Pons (tissue), 1 donor: ENCODE results near the gene PRAMEF17.
"Not testable (repeated sequence)": the region's sequence is repeated elsewhere in the genome, so short reads cannot be mapped to it uniquely, and the experiment has no call there.

Experiments
- DNase-seq: peaks from one replicate; pipeline ENCODE4 v3.0.0-alpha.2; 2016; ENCODE audit warnings: low spot score

PRAMEF17 gene, protein sequence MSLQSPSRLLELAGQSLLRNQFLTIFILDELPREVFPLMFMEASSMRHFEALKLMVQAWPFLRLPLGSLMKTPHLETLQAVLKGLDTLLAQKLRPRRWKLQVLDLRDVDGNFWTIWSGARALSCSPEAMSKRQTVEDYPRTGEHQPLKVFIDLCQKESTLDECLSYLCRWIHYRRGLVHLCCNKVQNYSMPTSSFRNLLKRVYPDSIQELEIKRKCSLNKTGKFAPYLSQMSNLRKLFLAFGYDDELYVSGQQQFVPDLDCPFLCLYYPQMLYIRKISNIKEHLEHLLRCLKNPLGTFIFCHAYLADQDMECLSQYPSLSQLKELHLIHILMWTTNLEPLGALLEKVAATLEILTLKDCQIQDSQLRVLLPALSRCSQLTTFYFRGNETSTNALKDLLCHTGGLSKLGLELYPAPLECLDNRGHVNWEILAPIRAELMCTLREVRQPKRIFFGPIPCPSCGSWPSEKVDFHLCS

DNA sequence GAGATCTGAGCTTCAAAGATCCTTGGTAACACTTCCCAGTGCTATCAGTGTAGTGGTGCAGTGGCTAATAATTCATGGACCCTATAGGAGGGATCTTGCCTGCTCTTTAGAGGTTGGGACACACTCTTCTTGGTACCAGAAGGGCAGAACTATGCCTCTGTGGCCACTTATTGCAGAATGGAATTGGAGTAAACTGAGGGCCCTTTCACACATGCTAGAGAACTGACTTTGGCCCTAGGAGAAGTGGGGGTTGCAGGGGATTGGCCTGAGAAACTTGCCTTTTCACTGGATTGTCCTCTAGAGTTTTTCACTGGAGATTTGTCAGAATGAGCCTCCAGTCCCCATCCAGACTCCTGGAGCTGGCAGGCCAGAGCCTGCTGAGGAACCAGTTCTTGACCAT, at the start of gene PRAMEF17:
Gene PRAMEF17, plus strand, starts transcription at position 301 of the 400 bp plus-strand sequence. Its CDS starts 26 bp downstream, at position 327.
- DNase-seq, result not testable (repeated sequence)

DNA sequence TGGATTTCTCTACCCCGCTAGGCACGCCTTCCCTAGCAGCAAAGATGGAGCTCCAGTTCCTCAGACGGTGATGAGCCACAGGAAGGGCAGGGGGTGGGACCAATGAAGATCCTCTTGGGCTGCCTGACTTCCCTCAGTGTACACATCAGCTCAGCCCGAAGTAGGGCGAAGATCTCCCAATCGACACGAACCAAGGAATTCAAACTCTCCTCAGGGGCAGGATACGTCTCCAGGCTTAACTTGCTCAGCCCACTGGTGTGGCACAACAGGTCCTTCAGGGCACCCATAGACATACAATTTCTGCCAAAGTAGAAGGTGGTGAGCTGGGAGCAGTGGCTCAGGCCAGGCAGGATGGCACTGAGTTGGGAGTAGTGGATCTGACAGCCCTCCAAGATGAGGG, 46.9 kb upstream of the PRAMEF17 start:
- DNase-seq, result not testable (repeated sequence)

DNA sequence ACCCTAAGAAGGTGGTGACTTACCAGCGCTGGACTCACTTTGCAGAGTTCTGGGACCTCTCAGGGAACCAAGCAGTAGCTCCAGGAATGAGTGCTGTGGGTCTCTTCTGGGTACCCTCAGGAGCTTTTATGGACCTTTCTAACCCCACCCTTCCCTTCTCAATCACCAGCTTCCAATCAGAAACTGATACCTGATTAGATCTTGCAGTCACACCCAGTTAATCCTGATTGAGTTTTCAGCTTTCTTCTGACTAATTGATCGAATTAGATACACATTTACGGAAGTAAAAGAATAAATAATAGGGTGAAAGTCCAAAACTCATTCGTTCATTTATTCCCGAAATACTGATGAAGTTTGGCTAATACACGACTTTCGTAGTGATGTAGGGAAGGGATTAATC, 42.4 kb upstream of the PRAMEF17 start, which contains the start of gene PRAMEF14:
Gene PRAMEF14, minus strand, starts transcription at position 101 of the 400 bp plus-strand sequence. CDS start 1,820 bp downstream, outside the sequence.
- DNase-seq, result not testable (repeated sequence)

DNA sequence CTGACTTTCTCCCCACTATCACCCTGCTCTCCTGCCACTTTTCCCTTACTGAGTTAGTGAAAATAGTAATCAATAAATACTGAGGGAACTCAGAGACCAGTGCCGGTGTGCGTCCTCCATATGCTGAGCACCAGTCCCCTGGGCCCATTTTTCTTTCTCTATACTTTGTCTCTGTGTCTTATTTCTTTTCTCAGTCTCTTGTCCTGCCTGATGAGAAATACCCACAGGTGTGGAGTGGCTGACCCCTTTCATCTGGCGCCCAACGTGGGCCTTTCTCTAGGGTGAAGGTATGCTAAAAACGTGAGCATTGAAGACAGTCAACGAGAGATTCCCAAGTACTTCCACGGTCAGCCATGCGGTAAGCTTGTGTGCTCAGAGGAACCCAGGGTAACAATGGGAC, 36.0 kb upstream of the PRAMEF17 start:
- DNase-seq, result not testable (repeated sequence)

DNA sequence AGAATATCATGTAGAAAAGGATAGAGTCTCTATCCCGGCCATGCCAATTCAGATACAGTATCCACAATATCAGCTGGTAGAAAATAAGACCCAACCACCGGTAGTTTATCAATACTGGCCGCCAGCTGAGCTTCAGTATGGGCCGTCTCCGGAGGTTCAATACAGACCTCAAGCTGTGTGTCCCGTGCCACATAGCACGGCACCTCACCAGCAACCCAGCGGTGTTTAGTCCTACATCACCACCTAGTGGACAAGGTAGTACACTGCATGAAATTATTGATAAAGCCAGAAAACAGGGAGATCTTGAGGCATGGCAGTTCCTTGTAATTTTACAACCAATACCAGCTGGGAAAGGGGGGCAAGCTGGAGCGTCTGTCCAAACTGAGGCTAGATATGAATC, 35.0 kb upstream of the PRAMEF17 start:
- not testable (repeated sequence) for DNase-seq

DNA sequence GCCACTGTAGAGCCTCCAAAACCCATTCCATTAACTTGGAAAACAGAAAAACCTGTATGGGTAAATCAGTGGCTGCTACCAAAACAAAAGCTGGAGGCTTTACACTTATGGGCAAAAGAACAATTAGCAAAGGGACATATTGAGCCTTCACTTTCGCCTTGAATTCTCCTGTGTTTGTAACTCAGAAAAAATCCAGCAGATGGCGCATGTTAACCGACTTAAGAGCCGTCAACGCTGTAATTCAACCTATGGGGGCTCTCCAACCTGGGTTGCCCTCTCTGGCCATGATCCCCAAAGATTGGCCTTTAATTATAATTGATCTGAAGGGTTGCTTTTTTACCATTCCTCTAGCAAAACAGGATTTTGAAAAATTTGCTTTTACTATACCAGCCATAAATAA, 32.7 kb upstream of the PRAMEF17 start:
- peak; percentile 63 for DNase-seq

DNA sequence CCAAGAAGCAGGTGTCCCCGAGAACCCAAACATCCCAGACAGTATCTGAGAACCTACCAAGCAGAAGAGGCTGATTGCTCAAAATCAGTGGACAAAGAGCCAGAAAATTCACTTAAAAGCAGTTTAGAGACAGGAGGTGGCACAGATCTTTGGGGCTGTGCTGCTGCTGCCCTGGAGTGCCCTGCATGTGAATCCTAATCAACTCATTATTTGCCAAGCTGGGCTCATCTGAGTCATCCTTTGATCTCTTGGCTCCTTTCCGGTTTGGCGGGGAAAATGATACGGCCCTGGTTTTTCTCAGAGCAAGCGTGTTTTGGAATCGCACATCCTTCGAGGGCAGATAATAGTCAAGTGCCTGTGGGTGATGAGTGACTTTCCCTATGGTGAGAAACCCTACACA, 27.1 kb upstream of the PRAMEF17 start:
- not testable (repeated sequence) for DNase-seq

DNA sequence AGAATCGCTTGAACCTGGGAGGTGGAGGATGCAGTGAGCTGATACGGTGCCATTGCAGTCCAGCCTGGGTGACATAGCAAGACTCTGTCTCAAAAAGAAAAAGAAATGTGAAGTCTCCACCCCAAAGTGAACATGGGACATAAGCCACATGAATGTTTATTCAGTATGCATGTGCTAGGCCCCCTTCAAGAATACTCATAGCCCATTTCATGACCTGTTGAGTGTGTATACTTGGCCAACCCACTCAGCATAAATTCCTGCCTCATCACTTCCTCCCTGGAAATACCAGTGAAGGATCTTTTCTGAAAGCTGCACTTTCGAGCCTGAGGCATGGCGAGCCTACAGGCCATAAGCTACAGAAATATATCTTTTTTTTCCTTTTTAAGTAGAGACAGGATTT, 24.5 kb upstream of the PRAMEF17 start:
- not testable (repeated sequence) for DNase-seq

DNA sequence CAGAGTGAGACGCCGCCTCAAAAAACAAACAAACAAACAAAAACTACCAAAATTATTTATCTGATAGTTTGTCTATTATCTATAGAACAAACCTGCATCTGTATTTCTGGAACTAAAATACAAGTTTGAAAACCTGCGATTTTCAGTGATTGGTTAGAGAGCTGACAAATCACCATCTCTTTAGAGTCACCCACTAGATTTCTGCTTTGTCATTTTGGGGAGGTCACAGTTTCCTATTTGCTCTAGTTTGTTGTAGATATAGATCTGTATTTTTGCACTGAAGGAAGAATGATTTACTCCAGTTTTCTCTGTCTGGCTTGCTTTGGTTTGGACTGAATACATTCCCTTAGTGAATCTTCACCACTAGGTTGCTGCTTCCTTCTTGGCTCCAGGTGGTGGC, 22.9 kb upstream of the PRAMEF17 start:
- not testable (repeated sequence) for DNase-seq

DNA sequence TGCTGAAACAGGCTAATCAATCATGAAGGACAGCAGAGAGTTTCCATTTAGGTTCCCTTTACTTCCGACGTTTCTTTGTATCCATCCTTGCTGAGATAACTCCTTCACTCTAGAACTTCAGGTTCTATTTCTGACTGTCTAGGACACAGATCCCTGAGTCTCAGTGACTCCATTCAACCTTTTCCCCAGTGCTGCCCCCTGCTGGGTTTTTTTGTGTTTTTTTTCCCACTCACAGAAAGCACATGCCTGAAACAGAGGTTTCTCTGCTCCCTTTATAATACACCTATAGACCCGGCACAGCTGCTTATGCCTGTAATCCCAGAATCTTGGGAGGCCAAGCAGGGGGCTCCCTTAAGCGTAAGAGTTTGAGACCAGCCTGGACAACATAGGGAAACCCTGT, 20.9 kb upstream of the PRAMEF17 start:
- peak; percentile 6 for DNase-seq

DNA sequence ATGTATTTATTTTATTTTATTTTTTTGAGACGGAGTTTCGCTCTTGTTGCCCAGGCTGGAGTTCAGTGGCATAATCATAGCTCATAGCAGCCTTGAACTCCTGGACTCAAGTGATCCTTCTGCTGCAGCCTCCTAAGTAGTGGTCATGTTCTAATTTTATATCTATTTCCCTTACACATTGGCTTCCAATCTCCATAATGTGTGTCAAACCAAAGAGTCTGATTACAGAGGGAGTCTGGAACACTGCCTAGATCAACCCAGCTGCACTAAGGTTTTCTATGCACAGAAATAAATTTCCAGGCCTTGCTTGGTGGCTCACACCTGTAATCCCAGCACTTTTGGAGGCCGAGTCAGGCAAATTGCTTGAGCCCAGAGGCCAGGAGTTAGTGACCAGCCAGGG, 10.4 kb upstream of the PRAMEF17 start:
- DNase-seq, result not testable (repeated sequence)

DNA sequence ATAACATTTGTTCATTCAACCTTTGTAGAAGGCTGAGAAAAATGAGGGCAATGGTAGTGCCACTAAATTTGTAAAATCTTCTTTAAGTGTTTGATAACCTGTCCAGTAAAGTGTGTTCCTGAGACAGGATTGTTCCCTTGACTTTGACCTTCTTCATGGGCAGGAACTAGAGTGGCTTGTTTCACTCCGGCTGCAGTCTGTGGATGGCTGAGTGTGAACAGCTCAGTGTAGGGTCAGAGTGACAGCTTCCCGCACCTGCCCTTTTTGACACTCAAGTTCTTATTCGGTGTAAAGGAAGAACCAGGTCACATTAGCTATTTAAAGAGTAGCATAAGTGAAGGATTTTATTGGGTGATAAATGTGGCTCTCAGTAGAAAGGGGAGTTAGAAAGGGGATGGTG, 9.1 kb upstream of the PRAMEF17 start:
- DNase-seq, result not testable (repeated sequence)

DNA sequence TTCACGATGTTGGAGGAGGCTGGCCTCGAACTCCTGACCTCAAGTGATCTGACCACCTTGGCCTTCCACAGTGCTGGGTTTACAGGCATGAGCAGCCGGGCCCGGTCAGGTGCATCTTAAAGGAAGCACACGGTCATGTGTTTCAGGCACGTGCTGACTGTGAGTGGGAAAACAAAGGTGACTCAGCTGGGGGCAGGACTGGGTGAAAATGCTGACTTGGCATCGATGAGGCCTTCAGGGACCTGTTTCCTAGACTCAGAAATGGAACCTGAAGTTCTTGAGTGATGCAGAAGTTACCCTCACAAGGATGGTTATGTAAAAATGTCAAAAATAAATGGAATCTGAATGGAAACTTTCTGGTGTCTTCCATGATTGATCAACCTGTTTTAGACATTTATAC, 3.6 kb downstream of the PRAMEF17 start:
- not testable (repeated sequence) for DNase-seq

DNA sequence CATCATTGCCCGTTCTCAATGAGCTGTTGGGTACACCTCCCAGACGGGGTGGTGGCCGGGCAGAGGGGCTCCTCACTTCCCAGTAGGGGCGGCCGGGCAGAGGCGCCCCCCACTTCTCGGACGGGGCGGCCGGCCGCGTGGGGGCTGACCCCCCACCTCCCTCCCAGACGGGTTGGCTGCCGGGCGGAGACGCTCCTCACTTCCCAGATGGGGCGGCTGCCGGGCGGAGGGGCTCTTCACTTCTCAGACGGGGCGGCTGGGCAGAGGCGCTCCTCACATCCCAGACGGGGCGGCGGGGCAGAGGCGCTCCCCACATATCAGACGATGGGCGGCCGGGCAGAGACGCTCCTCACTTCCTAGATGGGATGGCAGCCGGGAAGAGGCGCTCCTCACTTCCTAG, 5.3 kb downstream of the PRAMEF17 start:
- DNase-seq, result not testable (repeated sequence)

DNA sequence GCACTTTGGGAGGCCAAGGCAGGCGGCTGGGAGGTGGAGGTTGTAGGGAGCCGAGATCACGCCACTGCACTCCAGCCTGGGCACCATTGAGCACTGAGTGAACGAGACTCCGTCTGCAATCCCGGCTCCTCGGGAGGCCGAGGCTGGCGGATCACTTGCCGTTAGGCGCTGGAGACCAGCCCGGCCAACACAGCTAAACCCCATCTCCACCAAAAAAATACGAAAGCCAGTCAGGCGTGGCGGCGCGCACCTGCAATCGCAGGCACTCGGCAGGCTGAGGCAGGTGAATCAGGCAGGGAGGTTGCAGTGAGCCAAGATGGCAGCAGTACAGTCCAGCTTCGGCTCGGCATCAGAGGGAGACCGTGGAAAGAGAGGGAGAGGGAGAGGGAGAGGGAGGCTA, 5.9 kb downstream of the PRAMEF17 start:
- not testable (repeated sequence) for DNase-seq

DNA sequence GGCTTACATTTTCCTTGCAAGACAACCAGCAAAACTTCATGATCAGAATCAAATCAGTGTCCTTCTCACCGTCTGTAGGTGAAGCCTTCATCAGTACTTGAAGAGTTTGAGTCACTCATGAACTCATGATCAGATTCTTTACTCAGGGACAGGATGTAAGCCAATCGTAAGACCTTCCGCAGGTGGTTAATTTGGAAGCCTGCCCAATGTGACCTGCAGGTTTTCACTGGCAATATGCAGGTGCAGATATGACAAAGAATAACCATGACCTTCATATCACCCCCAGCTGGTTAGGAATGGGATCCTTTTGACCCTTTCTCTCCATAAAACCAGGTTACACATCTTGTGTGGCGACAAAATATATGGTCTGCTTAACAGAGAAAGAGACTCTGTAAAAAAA, 18.4 kb downstream of the PRAMEF17 start:
- no peak for DNase-seq

DNA sequence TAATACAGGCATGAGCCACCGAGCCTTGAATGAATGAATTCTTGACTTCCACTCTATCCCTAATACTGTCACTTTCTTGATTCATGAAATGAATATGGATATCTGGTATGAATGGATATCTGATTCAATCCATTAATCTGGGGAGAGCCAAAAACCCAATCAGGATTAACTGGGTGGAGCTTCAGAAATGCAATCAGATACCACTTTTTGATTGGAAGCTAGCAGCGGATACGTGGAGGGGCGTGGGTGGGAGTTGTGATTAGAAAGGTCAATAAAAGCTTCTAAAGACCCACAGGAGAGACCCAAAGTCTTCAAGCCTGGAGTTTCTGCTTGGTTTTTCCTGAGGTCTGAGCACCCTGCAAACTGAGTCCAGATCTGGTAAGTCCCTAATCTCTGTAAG, 20.7 kb downstream of the PRAMEF17 start, which contains the start of gene PRAMEF20:
Gene PRAMEF20, plus strand, starts transcription at position 301 of the 400 bp plus-strand sequence. CDS start 5,905 bp downstream, outside the sequence.
- DNase-seq, result not testable (repeated sequence)

DNA sequence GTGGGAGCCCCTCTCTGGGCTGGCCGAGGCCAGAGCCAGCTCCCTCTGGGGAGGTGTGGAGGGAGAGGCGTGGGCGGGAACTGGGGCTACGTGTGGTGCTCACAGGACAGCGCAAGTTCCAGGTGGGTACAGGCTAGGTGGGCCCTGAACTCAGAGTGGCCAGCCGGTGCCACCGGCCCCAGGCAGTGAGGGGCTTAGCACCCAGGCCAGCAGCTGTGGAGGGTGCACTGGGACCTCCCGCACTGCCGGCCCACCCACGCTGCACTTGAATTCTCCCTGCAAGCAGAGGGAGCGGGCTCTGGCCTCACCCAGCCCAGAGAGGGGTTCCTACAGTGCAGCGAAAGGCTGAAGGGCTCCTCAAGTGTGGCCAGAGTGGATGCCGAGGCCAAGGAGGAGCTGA, 41.1 kb downstream of the PRAMEF17 start:
- DNase-seq, result no peak

DNA sequence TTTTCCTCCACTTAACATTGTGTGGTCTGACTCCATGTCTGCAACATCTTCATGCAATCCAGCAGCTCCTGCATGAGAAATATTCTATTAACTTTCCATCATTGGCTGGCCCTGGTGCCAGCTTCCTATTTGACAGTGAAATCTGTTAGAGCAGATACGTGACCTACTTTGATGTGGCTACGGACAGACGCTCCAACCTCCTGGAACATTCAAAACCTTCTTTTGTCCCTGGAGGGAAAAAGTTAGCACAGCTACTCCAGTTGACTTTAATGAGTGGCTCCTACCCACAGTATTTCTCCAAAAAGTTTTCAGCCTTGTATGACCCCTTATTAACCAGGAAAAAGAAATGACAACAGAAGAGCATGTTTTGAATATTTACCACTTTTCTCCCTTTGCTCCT, 42.8 kb downstream of the PRAMEF17 start:
- DNase-seq, result no peak

DNA sequence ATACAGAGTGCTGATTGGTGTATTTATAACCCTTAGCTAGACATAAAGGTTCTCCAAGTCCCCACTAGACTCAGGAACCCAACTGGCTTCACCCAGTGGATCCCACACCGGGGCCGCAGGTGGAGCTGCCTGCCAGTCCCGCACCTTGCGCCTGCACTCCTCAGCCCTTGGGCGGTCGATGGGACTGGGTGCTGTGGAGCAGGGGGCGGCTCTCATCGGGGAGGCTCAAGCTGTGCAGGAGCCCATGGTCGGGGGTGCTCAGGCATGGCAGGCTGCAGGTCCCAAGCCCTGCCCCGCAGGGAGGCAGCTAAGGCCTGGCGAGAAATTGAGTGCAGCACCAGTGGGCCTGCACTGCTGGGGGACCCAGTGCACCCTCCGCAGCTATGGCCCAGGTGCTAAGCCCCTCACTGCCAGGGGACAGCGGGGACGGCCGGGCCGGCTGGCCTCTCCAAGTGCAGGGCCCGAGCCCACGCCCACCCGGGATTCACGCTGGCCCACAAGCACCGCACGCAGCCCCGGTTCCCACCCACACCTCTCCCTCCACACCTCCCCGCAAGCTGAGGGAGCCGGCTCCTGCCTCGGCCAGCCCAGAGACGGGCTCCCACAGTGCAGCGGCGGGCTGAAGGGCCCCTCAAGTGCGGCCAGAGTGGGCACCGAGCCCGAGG, 44.4 kb downstream of the PRAMEF17 start:
- DNase-seq, result not testable (repeated sequence)

DNA sequence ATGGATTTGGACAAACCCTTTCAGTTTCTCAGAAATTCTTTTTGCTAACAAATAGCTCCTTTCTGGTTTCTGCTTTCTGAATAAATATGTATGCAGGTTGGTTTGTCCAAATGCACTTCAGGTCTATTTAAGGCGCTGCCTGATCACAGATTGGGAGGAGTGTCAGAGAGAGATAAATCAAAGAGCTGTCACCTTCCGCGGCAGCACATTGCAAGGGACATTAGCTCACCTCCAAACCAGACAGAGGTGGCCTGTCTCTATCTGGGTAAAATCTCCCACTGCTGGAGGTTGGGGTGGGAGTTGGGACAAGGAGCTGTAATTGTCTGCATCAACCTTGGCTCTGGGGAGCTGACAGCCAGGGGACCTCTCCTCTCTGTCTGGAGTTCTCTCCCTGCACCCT, 46.0 kb downstream of the PRAMEF17 start:
- no peak for DNase-seq

DNA sequence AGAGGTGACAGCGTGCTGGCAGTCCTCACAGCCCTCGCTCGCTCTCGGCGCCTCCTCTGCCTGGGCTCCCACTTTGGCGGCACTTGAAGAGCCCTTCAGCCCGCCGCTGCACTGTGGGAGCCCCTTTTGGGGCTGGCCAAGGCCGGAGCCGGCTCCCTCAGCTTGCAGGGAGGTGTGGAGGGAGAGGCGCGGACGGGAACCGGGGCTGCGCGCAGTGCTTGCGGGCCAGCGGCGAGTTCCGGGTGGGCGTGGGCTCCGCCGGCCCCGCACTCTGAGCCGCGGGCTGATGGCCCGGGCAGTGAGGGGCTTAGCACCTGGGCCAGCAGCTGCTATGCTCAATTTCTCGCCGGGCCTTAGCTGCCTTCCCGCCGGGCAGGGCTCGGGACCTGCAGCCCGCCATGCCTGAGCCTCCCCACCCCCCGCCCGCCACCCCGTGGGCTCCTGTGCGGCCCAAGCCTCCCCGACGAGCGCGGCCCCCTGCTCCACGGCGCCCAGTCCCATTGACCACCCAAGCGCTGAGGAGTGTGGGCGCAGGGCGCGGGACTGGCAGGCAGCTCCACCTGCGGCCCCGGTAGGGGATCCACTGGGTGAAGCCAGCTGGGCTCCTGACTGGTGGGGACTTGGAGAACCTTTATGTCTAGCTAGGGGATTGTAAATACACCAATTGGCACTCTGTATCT, 49.8 kb downstream of the PRAMEF17 start:
- not testable (repeated sequence) for DNase-seq
